Measurements from ENCODE around the gene DTNBP1.

Gene DTNBP1

DNA sequence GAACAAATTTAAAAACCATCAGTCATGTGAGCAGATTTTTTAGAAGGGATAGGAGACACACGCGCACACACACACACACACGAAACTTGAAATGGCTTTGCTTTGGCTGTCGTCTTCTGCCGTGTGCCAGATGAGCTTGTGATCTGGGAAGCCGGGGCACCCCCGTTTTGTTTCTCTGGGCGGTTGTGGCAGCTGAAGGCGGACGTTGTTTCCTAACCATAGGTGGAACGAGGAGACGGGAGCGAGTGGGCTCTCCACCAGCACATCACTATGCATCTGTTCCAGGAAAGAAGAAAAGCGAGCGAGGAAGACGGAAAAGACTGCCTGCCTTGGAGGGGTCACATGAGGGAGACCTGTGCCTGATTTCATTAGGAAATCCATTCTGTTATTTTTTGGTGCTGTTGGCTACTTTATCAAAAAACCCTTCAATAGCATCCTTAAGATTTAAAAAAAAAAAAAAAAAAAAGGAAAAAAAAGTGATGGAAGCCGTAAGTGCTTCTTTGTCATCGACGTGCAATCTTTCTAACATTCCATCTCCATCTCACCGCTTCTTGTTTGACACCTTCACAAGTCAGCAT, 142.1 kb downstream of the DTNBP1 start:
- H3K27ac ChIP-seq: no peak overlapping the region
- TF ChIP-seq ZFX (IDR thresholded peaks at IDR 0.05): no peak
- TF ChIP-seq, protein P1, sequence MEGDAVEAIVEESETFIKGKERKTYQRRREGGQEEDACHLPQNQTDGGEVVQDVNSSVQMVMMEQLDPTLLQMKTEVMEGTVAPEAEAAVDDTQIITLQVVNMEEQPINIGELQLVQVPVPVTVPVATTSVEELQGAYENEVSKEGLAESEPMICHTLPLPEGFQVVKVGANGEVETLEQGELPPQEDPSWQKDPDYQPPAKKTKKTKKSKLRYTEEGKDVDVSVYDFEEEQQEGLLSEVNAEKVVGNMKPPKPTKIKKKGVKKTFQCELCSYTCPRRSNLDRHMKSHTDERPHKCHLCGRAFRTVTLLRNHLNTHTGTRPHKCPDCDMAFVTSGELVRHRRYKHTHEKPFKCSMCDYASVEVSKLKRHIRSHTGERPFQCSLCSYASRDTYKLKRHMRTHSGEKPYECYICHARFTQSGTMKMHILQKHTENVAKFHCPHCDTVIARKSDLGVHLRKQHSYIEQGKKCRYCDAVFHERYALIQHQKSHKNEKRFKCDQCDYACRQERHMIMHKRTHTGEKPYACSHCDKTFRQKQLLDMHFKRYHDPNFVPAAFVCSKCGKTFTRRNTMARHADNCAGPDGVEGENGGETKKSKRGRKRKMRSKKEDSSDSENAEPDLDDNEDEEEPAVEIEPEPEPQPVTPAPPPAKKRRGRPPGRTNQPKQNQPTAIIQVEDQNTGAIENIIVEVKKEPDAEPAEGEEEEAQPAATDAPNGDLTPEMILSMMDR (conservative IDR thresholded peaks at IDR 0.05): no peak

DNA sequence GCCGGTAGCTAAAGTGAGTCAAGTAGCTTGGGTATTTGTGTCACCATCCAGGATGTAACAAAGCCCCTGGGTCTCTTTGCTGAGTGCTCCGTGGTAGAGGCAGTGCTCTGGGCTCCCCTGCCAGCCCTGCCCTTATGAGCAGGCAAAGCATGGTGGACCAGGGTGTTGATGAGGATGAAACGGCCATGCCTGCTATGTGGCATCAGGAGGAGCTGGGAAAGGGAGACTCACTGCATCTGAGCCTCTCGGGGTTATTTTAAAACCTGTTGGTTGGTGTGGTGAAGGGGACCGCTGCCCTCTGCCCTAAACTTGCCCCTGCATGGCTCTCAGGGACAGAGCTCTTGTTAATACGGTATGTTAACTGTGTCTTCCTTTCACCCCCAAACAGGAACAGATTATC, 143.1 kb downstream of the DTNBP1 start:
- no peak overlapping the region for H3K27ac ChIP-seq
- TF ChIP-seq, protein P1 (conservative IDR thresholded peaks at IDR 0.05): no peak
- TF ChIP-seq ZFX (IDR thresholded peaks at IDR 0.05): no peak

DNA sequence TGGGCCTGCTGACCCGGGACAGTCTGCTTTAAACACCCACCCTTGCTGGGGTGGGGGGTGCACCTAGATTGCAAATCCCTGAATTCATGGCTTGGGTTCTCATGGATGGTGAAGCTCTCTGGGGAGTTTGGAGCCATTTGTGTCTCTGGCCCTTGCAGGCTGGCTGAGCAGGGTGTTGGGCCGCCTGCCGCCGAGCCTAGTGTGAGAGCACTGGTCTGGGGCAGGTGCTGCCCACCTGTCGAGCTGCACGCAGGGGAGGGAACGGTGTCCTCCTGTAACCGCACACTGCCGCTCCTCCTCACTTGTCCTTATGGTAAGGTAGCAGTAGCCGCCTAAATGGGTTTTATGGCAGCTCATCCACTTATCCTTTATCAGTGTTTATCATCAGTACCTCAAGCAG, 143.9 kb downstream of the DTNBP1 start:
- no peak overlapping the region for H3K27ac ChIP-seq
- TF ChIP-seq, protein P1 (conservative IDR thresholded peaks at IDR 0.05): no peak
- TF ChIP-seq ZFX (IDR thresholded peaks at IDR 0.05): no peak

DNA sequence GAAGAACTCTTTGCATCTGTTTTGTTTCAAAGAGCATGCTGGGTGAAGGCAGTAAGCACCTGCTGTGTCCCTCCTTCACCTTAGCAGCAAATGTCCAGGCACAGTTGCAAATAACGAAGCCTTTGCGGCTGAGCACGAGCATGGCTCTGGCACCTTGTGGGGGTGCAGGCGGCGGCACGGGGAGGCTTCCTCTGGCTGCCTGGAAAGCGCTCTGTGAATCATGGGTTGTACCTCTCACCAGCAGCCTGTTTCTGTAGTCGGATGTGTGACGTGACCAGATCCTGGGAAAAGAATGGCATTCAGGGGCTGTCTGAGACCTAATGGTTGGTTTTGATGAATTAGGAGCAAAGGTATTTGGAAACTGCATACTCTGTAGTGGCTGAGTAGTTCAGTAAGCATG, 144.8 kb downstream of the DTNBP1 start:
- TF ChIP-seq ZFX (IDR thresholded peaks at IDR 0.05): no peak
- TF ChIP-seq, protein P1 (conservative IDR thresholded peaks at IDR 0.05): no peak
- no peak overlapping the region for H3K27ac ChIP-seq

DNA sequence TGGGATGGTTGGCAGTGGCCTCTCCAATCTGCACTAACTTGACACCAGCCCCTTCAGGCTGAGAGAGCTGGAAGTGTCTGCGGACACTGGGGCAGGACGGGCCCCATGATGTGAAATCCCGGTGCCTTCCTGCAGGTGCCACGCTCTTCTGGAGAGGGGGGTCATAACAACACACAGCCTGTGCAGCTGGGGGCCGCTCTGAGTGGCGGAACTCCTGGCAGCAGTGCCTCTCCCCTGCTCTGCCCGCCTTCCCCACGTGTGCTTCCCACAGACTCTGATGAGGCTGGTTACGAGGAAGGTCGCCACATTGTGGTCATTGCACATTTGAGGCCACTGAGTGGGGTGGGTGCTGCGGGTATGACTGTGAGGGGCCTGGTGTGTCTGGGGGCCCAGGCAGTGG, 145.2 kb downstream of the DTNBP1 start:
- no peak overlapping the region for H3K27ac ChIP-seq
- TF ChIP-seq, protein P1 (conservative IDR thresholded peaks at IDR 0.05): no peak
- TF ChIP-seq ZFX (IDR thresholded peaks at IDR 0.05): no peak

DNA sequence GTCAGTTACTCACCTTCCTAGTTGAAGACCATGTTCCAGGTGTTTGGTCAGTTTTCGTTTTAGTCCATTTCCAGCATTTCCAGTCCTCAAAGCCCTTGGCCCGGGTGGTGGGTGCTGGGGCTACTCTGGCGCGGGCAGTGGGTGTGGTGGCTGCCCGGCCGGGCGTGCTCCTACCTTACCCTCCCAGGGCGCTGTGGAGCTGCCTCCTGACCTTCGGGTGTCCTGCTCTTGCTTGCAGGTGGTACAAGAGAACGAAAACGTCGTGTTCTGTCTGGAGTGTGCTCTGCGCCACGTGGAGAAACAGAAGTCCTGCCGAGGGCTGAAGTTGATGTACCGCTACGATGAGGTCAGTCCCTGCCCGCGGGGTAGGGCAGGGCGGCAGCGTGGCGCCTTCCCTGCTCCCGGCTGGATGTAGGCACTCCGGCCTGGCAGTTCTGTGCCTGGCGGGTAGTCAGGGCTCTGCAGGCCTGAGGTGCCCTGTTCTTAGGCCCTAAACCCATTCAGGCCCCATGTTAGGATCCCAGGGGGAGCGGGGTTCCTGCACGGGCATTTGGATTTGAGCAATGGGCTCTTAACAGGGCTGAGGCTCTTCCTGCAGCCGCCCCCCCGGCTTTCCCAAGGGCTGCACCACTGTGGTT, 145.8 kb downstream of the DTNBP1 start:
- no peak overlapping the region for H3K27ac ChIP-seq
- TF ChIP-seq ZFX (IDR thresholded peaks at IDR 0.05): no peak
- TF ChIP-seq, protein P1 (conservative IDR thresholded peaks at IDR 0.05): no peak

DNA sequence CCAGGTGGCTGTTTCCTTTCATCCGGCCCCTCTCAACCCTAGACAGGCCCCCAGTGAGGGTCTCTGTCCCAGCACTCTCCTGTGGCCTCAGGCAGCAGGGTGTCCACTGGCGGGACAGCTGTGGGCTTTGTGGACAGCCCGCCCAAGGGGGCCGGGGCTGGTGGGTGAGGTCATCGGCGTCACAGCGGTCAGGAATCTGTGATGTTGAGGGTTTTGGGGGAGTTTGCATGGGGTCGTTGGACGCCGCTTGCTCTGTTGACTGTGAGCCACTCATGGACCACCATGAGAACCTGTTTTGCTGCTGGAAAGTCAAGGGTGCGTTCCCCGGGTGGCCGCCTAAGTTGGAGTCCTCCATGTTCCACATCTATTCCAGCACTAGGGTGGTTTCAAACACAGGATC, 146.4 kb downstream of the DTNBP1 start:
- no peak overlapping the region for H3K27ac ChIP-seq
- TF ChIP-seq, protein P1 (conservative IDR thresholded peaks at IDR 0.05): no peak
- TF ChIP-seq ZFX (IDR thresholded peaks at IDR 0.05): no peak
